Measurements from ENCODE around the gene OTUB1. TPM values are rescaled to one million over a fixed set of nuclear protein-coding genes. Genes with fewer than 3 reads are reported as not detected.

Gene OTUB1
- polyA plus RNA-seq, 2 of the 4 experiments (the other 2 are of a cell fraction) = 97.4 to 113 TPM

- Histone ChIP-seq H3K27ac (no peak overlapping the region), H3K4me2 (no peak overlapping the region), H3K4me3 (no peak overlapping the region), H3K9me3 (no peaks in the 10 kb centered on the region), H3K4me1 (peaks cover 14% of the 10 kb centered on the region)
- CTCF ChIA-PET = interaction anchor here (0.7 to 1.4 kb wide), 3 partner anchors 29 to 171 kb away, joined by 3 to 4 read pairs (median 3); no protein-coding TSS in a partner anchor
- POLR2A ChIA-PET = no interaction called here
- no peak for FAIRE-seq
- ATAC-seq = no peak
- no peak for TF ChIP-seq ZC3H11A (IDR thresholded peaks at IDR 0.05)
- no peak for TF ChIP-seq NR3C1 (IDR thresholded peaks at IDR 0.05)
- TF ChIP-seq KDM1A (IDR thresholded peaks at IDR 0.05; ENCODE audit: low read depth) = no peak
- TF ChIP-seq ATOH8 (CRISPR knock-in tag; IDR thresholded peaks at IDR 0.05; ENCODE audit: low read depth) = no peak
- TF ChIP-seq SREBF2 (IDR thresholded peaks at IDR 0.05) = no peak
- no peak for TF ChIP-seq ZFP36 (IDR thresholded peaks at IDR 0.05; ENCODE audit: borderline replicate concordance, partially characterized antibody)
- TF ChIP-seq HES2 (IDR thresholded peaks at IDR 0.05) = no peak
- no peak for TF ChIP-seq CHD2 (IDR thresholded peaks at IDR 0.05; ENCODE audit: low read length, partially characterized antibody)
- no peak for TF ChIP-seq SMC3 (IDR thresholded peaks at IDR 0.05)
- no peak for TF ChIP-seq HEYL (CRISPR knock-in tag; IDR thresholded peaks at IDR 0.05)
- TF ChIP-seq E2F6 (IDR thresholded peaks at IDR 0.05; ENCODE audit: borderline replicate concordance, low read depth) = no peak
- TF ChIP-seq FOSL2 (IDR thresholded peaks at IDR 0.05) = no peak
- TF ChIP-seq FOSL2 (CRISPR knock-in tag; IDR thresholded peaks at IDR 0.05) = no peak
- DNase-seq (ENCODE audit: low read depth in 1 of 2, low spot score in 1 of 2) = no peak
- 93% methylated on average over 10 of the region's 10 CpGs for WGBS (ENCODE audit: missing lambda C conversion rate)
Observed at GRCh38 chr11:63978551-63979239, 7.5 kb upstream of the OTUB1 start.

- ATAC-seq (no peak), FAIRE-seq (no peak), DNase-seq (ENCODE audit: low read depth in 1 of 2, low spot score in 1 of 2) (no peak)
- Histone ChIP-seq H3K4me2 (no peak overlapping the region), H3K9me3 (no peaks in the 10 kb centered on the region), H3K27ac (no peak overlapping the region), H3K4me1 (peaks cover 14% of the 10 kb centered on the region), H3K4me3 (no peak overlapping the region)
- no peak for TF ChIP-seq POLR2AphosphoS2 (conservative IDR thresholded peaks at IDR 0.05; ENCODE audit: low read length)
- TF ChIP-seq EHMT2 (IDR thresholded peaks at IDR 0.05; ENCODE audit: low read depth) = no peak
- no peak for TF ChIP-seq HOXA7 (CRISPR knock-in tag; IDR thresholded peaks at IDR 0.05)
- no peak for TF ChIP-seq RFX5 (IDR thresholded peaks at IDR 0.05)
- TF ChIP-seq ZSCAN20 (CRISPR knock-in tag; IDR thresholded peaks at IDR 0.05) = no peak
- no peak for TF ChIP-seq NR3C1 (IDR thresholded peaks at IDR 0.05)
- no peak for TF ChIP-seq FOSL2 (IDR thresholded peaks at IDR 0.05)
- no peak for TF ChIP-seq FOSL2 (CRISPR knock-in tag; IDR thresholded peaks at IDR 0.05)
- TF ChIP-seq MYC (IDR thresholded peaks at IDR 0.05; ENCODE audit: borderline replicate concordance, low read length) = no peak
- CTCF ChIA-PET = interaction anchor here (0.7 kb wide), 1 partner anchor 28 kb away, joined by 3 read pairs; no protein-coding TSS in a partner anchor
- WGBS (ENCODE audit: missing lambda C conversion rate) = 96% methylated on average over 4 of the region's 5 CpGs
- POLR2A ChIA-PET = no interaction called here
Observed at GRCh38 chr11:63979426-63979825, 6.8 kb upstream of the OTUB1 start.

- peak overlapping the region; percentile 98 to 99 for H3K27ac ChIP-seq
- CTCF ChIA-PET = interaction anchor here (0.7 kb wide), 1 partner anchor 218 kb away, joined by 3 read pairs; the partner anchor contains the start of gene ZFTA
- FAIRE-seq = no peak
- 16% methylated on average over 15 of the region's 18 CpGs for WGBS (ENCODE audit: missing lambda C conversion rate)
- ATAC-seq = peak; percentile 57 to 75
- TF ChIP-seq ZFP36 (IDR thresholded peaks at IDR 0.05; ENCODE audit: borderline replicate concordance, partially characterized antibody) (no peak), EHMT2 (IDR thresholded peaks at IDR 0.05; ENCODE audit: low read depth) (no peak), ESRRA (IDR thresholded peaks at IDR 0.05; ENCODE audit: borderline replicate concordance, low read length) (no peak), BCL3 (IDR thresholded peaks at IDR 0.05) (no peak)
- peak overlapping the region; percentile 99 for H3K4me3 ChIP-seq
- POLR2A ChIA-PET = interaction anchor here (0.7 to 1.9 kb wide), 3 partner anchors 9 to 22 kb away, joined by 3 to 9 read pairs (median 3); partner anchors contain the start of gene COX8A
- H3K4me1 ChIP-seq = peaks cover 10% of the 10 kb centered on the region; the same call in 2 of the 3 replicates
- H3K4me2 ChIP-seq = peak overlapping the region; percentile 82
- no peak for DNase-seq (ENCODE audit: low read depth in 1 of 2, low spot score in 1 of 2)
- H3K9me3 ChIP-seq = no peaks in the 10 kb centered on the region
Observed at GRCh38 chr11:63985812-63986155, 454 bp upstream of the OTUB1 start.
